K562 (cell line): ENCODE results near the gene GALM. TPM values are rescaled to one million over a fixed set of nuclear protein-coding genes. Genes with fewer than 3 reads are reported as not detected.

ENCODE experiments used
- ATAC-seq: fragments of 200-7000 bp; cut with Tn5 transposase; 3 replicates; pipeline ENCODE4 v1.9.1; 2020; ENCODE audit warnings: moderate library complexity
- BruUV-seq: library from RNA; stranded (reverse); fragments of 400-500 nt; replicated peaks from 2 replicates; lab custom pipeline; 2021; lab: Mats Ljungman, UMichigan
- CTCF ChIA-PET: fragments of 300-600 bp; formaldehyde crosslinking; extraction: SDS; loops from one replicate; lab custom pipeline; 2021; ENCODE audit warnings: low intra/inter-chr PET ratio; lab: Yijun Ruan, JAX
- POLR2A ChIA-PET: fragments of 300-600, 350-650 bp; sonication (Branson Sonifier 250); formaldehyde crosslinking; extraction: SDS; loops from one replicate; lab custom pipeline; 2021; ENCODE audit warnings: antibody characterized with exemption, inconsistent platforms; lab: Yijun Ruan, JAX
- DNase-seq, 4 experiments: peaks; one replicate each; pipeline versions ENCODE4 v3.0.0 to v3.0.0-alpha.2; 2011 to 2018; ENCODE audit warnings: low spot score in 3 of 4, mixed read lengths in 3 of 4; ENCODE audit errors: extremely low read depth in 1 of 4
- FAIRE-seq: peaks from 2 replicates; lab custom pipeline; 2011; peaks lifted over from hg19 to GRCh38; lab: Jason Lieb, UNC
- H2AFZ ChIP-seq: 2 replicates; pipeline ENCODE4 v1.6.0; 2011; ENCODE audit warnings: low read depth, low read length, control low read depth, inconsistent platforms
- H3K27ac ChIP-seq: fragments of 200-600 bp; 3 replicates; pipeline ENCODE4 v1.8.0; 2011; ENCODE audit warnings: low read depth, mild to moderate bottlenecking, control low read depth, inconsistent platforms, low read length, moderate library complexity, mixed read lengths; ENCODE audit errors: extremely low read depth
- H3K27me3 ChIP-seq, 2 experiments: fragments of 300-600 bp in 1 of 2; 2 replicates in 1 of 2; 3 replicates in 1 of 2; pipeline versions ENCODE4 v1.6.0 to v1.8.0; 2011; ENCODE audit warnings: inconsistent platforms in 2 of 2, low read length in 2 of 2, mild to moderate bottlenecking in 1 of 2, mixed read lengths in 1 of 2, moderate library complexity in 1 of 2; ENCODE audit not compliant: control insufficient read depth in 2 of 2, insufficient read depth in 2 of 2
- H3K36me3 ChIP-seq: fragments of 300-600 bp; 3 replicates; pipeline ENCODE4 v1.8.0; 2011; ENCODE audit warnings: mild to moderate bottlenecking, low read length, inconsistent platforms; ENCODE audit not compliant: control insufficient read depth, insufficient read depth
- H3K4me1 ChIP-seq, 2 experiments: fragments of 200-600 bp in 1 of 2; replicated peaks in 1 of 2; 2 replicates in 1 of 2; 3 replicates in 1 of 2; pipeline versions ENCODE4 v1.5.1 to v1.8.0; 2011; ENCODE audit warnings: inconsistent platforms in 2 of 2, low read length in 2 of 2, mild to moderate bottlenecking in 1 of 2, mixed read lengths in 1 of 2, moderate library complexity in 1 of 2; ENCODE audit not compliant: control insufficient read depth in 2 of 2, insufficient read depth in 2 of 2
- H3K4me2 ChIP-seq: 2 replicates; pipeline ENCODE4 v1.6.1; 2011; ENCODE audit warnings: low read length, control low read depth, inconsistent platforms, mixed read lengths; ENCODE audit not compliant: insufficient read depth
- H3K4me3 ChIP-seq: fragments of 200-600 bp; sonication (generic), shearing (Covaris generic); 2 replicates; pipeline ENCODE4 v1.5.1; 2016; ENCODE audit warnings: control low read depth, inconsistent platforms
- H3K79me2 ChIP-seq: fragments of 200-600 bp; 3 replicates; pipeline ENCODE4 v1.8.0; 2011; ENCODE audit warnings: low read length, inconsistent platforms; ENCODE audit not compliant: control insufficient read depth, insufficient read depth
- H3K9ac ChIP-seq, 2 experiments: 2 replicates each; pipeline versions ENCODE4 v1.6.0 to v1.6.1; 2011; ENCODE audit warnings: low read depth in 2 of 2, low read length in 2 of 2, control low read depth in 1 of 2, inconsistent platforms in 1 of 2, mild to moderate bottlenecking in 1 of 2, mixed read lengths in 1 of 2; ENCODE audit not compliant: insufficient read depth in 1 of 2
- H3K9me1 ChIP-seq: one replicate; pipeline ENCODE4 v1.6.0; 2011; ENCODE audit warnings: inconsistent platforms, mild to moderate bottlenecking, low read length, moderate library complexity; ENCODE audit not compliant: control insufficient read depth, insufficient read depth
- H3K9me3 ChIP-seq: replicated peaks from 2 replicates; pipeline ENCODE4 v1.5.1; 2011; ENCODE audit warnings: low read depth, low read length, inconsistent platforms; ENCODE audit not compliant: control insufficient read depth, insufficient read depth
- H4K20me1 ChIP-seq: replicated peaks from 2 replicates; pipeline ENCODE4 v1.6.1; 2011; ENCODE audit warnings: low read length, inconsistent platforms, mixed read lengths; ENCODE audit not compliant: control insufficient read depth, insufficient read depth
- ADNP ChIP-seq: fragments of 200-800 bp; sonication (Bioruptor generic); IDR thresholded peaks from 2 replicates; pipeline ENCODE4 v1.6.1; 2016; ENCODE audit warnings: missing genetic modification characterization, missing compliant biosample characterization
- CTBP1 ChIP-seq: fragments of 450-650 bp; IDR thresholded peaks from 2 replicates; pipeline ENCODE4 v1.6.1; 2016; ENCODE audit warnings: borderline replicate concordance
- CUX1 ChIP-seq: fragments of 200-800 bp; sonication (Bioruptor generic); IDR thresholded peaks from 2 replicates; pipeline ENCODE4 v1.6.1; 2016; ENCODE audit warnings: missing genetic modification characterization, missing compliant biosample characterization
- EP300 ChIP-seq: IDR thresholded peaks from 2 replicates; pipeline ENCODE4 v1.6.1; 2012; ENCODE audit warnings: low read length, improper control_type of control experiment
- FOXM1 ChIP-seq, 2 experiments: fragments of 450-650 bp in 1 of 2; sonication (generic) in 1 of 2; formaldehyde crosslinking in 1 of 2; IDR thresholded peaks; 2 replicates each; pipeline versions ENCODE4 v1.6.1 to v1.9.0; 2017 to 2022; ENCODE audit warnings: low read depth in 2 of 2, mild to moderate bottlenecking in 2 of 2, missing genetic modification reagents in 1 of 2, moderate library complexity in 1 of 2
- SMAD4 ChIP-seq: fragments of 250-450 bp; sonication (Bioruptor Pico); conservative IDR thresholded peaks from 2 replicates; pipeline ENCODE4 v1.8.0; 2021; ENCODE audit warnings: inconsistent platforms, mild to moderate bottlenecking, moderate library complexity
- SMARCA4 ChIP-seq: fragments of 450-650 bp; IDR thresholded peaks from 2 replicates; pipeline ENCODE4 v1.6.1; 2016
- ZFPM2 ChIP-seq: fragments of 250-450 bp; sonication (Bioruptor Pico); IDR thresholded peaks from 2 replicates; pipeline ENCODE4 v1.5.1; 2022; ENCODE audit warnings: mild to moderate bottlenecking
- ZNF592 ChIP-seq: fragments of 450-650 bp; IDR thresholded peaks from 2 replicates; pipeline ENCODE4 v1.6.1; 2017; ENCODE audit warnings: antibody characterized with exemption, mild to moderate bottlenecking
- ZNF699 ChIP-seq: fragments of 250-450 bp; sonication (Bioruptor Pico); IDR thresholded peaks from 2 replicates; pipeline ENCODE4 v1.8.0; 2021; ENCODE audit warnings: mild to moderate bottlenecking, moderate library complexity; ENCODE audit not compliant: insufficient replicate concordance
- WGBS: fragments of 100-300 bp; shearing (Covaris generic); methylation state at CpG from one replicate; pipeline ENCODE4 v1.1.6; 2016; ENCODE audit warnings: low coverage, mixed read lengths; ENCODE audit not compliant: insufficient coverage; ENCODE audit errors: missing lambda C conversion rate; 5-methylcytosine and 5-hydroxymethylcytosine counted together
- in situ Hi-C: fragments of 300-500 bp; cut with MboI; formaldehyde crosslinking; loops from 4 replicates; pipeline ENCODE4 v1.15.0; 2018; ENCODE audit warnings: inconsistent platforms, mixed read lengths
- intact Hi-C: fragments of 100-400 bp; cut with micrococcal nuclease; formaldehyde crosslinking; loops from 2 replicates; pipeline ENCODE4 v1.14.2; 2022
- polyA plus RNA-seq, 8 experiments: library from polyadenylated mRNA; depleted of rRNA in 4 of 8; stranded (reverse) in 5 of 8; unstranded in 3 of 8; fragments of >200 nt; fragmentation: Nextera tagmentation in 2 of 8; fragmentation: Illumina TruSeq in 1 of 8; extraction: Ambion mirVana in 2 of 8; extraction: Trizol in 1 of 8; gene quantifications; 2 replicates each; pipeline versions ENCODE4 v1.2.1 to v1.2.3, GENCODE V29; 2011 to 2014; ENCODE audit warnings: inconsistent platforms in 1 of 8, missing spikeins in 1 of 8
- total RNA-seq, 7 experiments: library from RNA; depleted of rRNA in 6 of 7; stranded (reverse); fragments of >200 nt in 6 of 7; fragmentation: Illumina TruSeq in 2 of 7; extraction: Trizol in 2 of 7; gene quantifications; 2 replicates each; pipeline versions ENCODE4 v1.2.1 to v1.2.3, GENCODE V29; 2011 to 2021; ENCODE audit warnings: low replicate concordance in 1 of 7

Gene GALM
- total and polyA plus RNA-seq, 9 of the 15 experiments (the other 6 are each of a cell fraction or from before 2014, with no cell fraction given): 22.1 to 51.7 (median 27.9) TPM

- Histone ChIP-seq H3K4me1 (peaks cover 29 to 56% of the 10 kb centered on the region in 2 experiments), H3K27me3 (no peaks in the 10 kb centered on the region), H3K9me1 (no peaks in the 10 kb centered on the region), H3K9me3 (peaks cover 5% of the 10 kb centered on the region), H3K4me3 (no peak overlapping the region), H3K4me2 (peak overlapping the region; percentile 14; the same call in 1 of the 2 replicates), H3K9ac (peak overlapping the region in 1 of 2 experiments; percentile 78; a peak in 1 of 4 replicates), H4K20me1 (no peaks in the 10 kb centered on the region), H3K27ac (no peak overlapping the region; the same call in 2 of the 3 replicates), H3K79me2 (no peaks in the 10 kb centered on the region), H3K36me3 (no peaks in the 10 kb centered on the region), H2AFZ (peak overlapping the region; percentile 75)
- ATAC-seq: no peak
- no peak for FAIRE-seq
- CTCF ChIA-PET: no interaction called here
- BruUV-seq: no TSS peak
- WGBS: 38% methylated on average over 7 of the region's 7 CpGs
- no peak for DNase-seq
- POLR2A ChIA-PET: interaction anchor here (0.8 kb wide), 1 partner anchor 18 kb away, joined by 8 read pairs; the partner anchor contains the start of gene GALM
- intact Hi-C loops (no loop called here), in situ Hi-C loops (no loop called here)
- TF ChIP-seq ZNF592 (peak; percentile 65; the same call in 1 of the 2 replicates), ZFPM2 (CRISPR knock-in tag) (no peak), EP300 (peak; percentile 63), ZNF699 (no peak), CUX1 (no peak), FOXM1 (IDR thresholded peaks at IDR 0.05; ENCODE audit: low read depth) (0 out of 2 replicates have a peak, but pooled peaks have one; percentile 11), FOXM1 (CRISPR knock-in tag; IDR thresholded peaks at IDR 0.05; ENCODE audit: low read depth) (no peak), SMARCA4 (peak; percentile 25; the same call in 1 of the 2 replicates), CTBP1 (peak; percentile 23; the same call in 1 of the 2 replicates), ADNP (tag) (no peak), SMAD4 (peak; percentile 72)
These were observed 17.7 kb upstream of the GALM start for GRCh38 chr2:38648107-38648761.
